ENCODE measurements around the gene MCC. TPM values are rescaled to one million over a fixed set of nuclear protein-coding genes. Genes with fewer than 3 reads are reported as not detected.

The MCC gene
- total and polyA plus RNA-seq, 7 donors: 1.4 to 13.8 (median 4.4) TPM

- Histone ChIP-seq H3K4me3 (peak overlapping the region; percentile 82), H3K36me3 (ENCODE audit: insufficient read depth in 1 of 2, low read depth in 1 of 2) (no peaks in the 10 kb centered on the region), H3K9me3 (no peaks in the 10 kb centered on the region), H3K27ac (peak overlapping the region; percentile 32), H3K27me3 (ENCODE audit: insufficient read depth in 3 of 3, low read length in 2 of 3) (no peaks in the 10 kb centered on the region), H3K4me1 (peaks cover 44% of the 10 kb centered on the region)
- no peak for ATAC-seq
- WGBS, 3 donors: 12 to 26% (median 22%) methylated on average over 2 of the region's 2 CpGs
- no peak for DNase-seq
- intact Hi-C loops (cut with DNase I): loop anchor here in 1 of 2 donors (5.0 kb wide), 1 partner anchor 117 kb away; the partner anchor contains the start of gene SRP19
- TF ChIP-seq CTCF (IDR thresholded peaks at IDR 0.05): no peak
These were observed 509.4 kb downstream of the MCC start for GRCh38 chr5:112978836-112979235.

GRCh38 chr5:112977440-112977861, 510.8 kb downstream of the MCC start:
- no peak for ATAC-seq
- TF ChIP-seq CTCF (IDR thresholded peaks at IDR 0.05): no peak
- Histone ChIP-seq H3K4me3 (peak overlapping the region; percentile 82), H3K36me3 (ENCODE audit: insufficient read depth in 1 of 2, low read depth in 1 of 2) (no peaks in the 10 kb centered on the region), H3K27ac (peak overlapping the region; percentile 90), H3K4me1 (peaks cover 37% of the 10 kb centered on the region), H3K27me3 (ENCODE audit: insufficient read depth in 3 of 3, low read length in 2 of 3) (no peaks in the 10 kb centered on the region), H3K9me3 (no peaks in the 10 kb centered on the region)
- no peak for DNase-seq
- WGBS, 3 donors: 0 to 1% (median 1%) methylated on average over 16 of the region's 16 CpGs
- intact Hi-C loops (cut with DNase I): loop anchor here in 1 of 2 donors (5.0 kb wide), 1 partner anchor 115 kb away; the partner anchor contains the start of gene SRP19

- no peaks in the 10 kb centered on the region for H3K36me3 ChIP-seq (ENCODE audit: insufficient read depth in 1 of 2, low read depth in 1 of 2)
- 0% methylated on average over 61 to 75 of the region's 75 CpGs for WGBS, 3 donors
- H3K4me3 ChIP-seq: peak within 1 kb of the TSS; percentile 82
- no peaks in the 10 kb centered on the region for H3K9me3 ChIP-seq
- peaks cover 37% of the 10 kb centered on the region for H3K4me1 ChIP-seq
- peak within 1 kb of the TSS; percentile 90 for H3K27ac ChIP-seq
- no peaks in the 10 kb centered on the region for H3K27me3 ChIP-seq (ENCODE audit: insufficient read depth in 3 of 3, low read length in 2 of 3)
- intact Hi-C loops (cut with DNase I): loop anchor here in 1 of 2 donors (5.0 kb wide), 1 partner anchor 114 kb away; the partner anchor contains the start of gene SRP19
- peak; percentile 96 to 99 (median 99) for ATAC-seq
- peak; percentile 95 to 97 for DNase-seq
- no peak for TF ChIP-seq CTCF (IDR thresholded peaks at IDR 0.05)
These were observed 511.6 kb downstream of the MCC start, which contains the start of gene DCP2 for GRCh38 chr5:112976432-112977309. TSS of gene DCP2 (plus strand) at chr5:112976798. CDS start at chr5:112976934, 136 bp downstream.

- H3K27ac ChIP-seq: peak overlapping the region; percentile 90
- H3K4me3 ChIP-seq: peak overlapping the region; percentile 82
- no peak for TF ChIP-seq CTCF (IDR thresholded peaks at IDR 0.05)
- 19 to 25% (median 23%) methylated on average over 11 of the region's 11 CpGs for WGBS, 3 donors
- H3K36me3 ChIP-seq (ENCODE audit: insufficient read depth in 1 of 2, low read depth in 1 of 2): no peaks in the 10 kb centered on the region
- ATAC-seq (peak in 1 of 4 donors; percentile 28), DNase-seq (no peak)
- peaks cover 37% of the 10 kb centered on the region for H3K4me1 ChIP-seq
- no peaks in the 10 kb centered on the region for H3K9me3 ChIP-seq
- intact Hi-C loops (cut with DNase I): loop anchor here in 1 of 2 donors (5.0 kb wide), 1 partner anchor 114 kb away; the partner anchor contains the start of gene SRP19
- H3K27me3 ChIP-seq (ENCODE audit: insufficient read depth in 3 of 3, low read length in 2 of 3): no peaks in the 10 kb centered on the region
These were observed 512.4 kb downstream of the MCC start for GRCh38 chr5:112975721-112976431.

All from psoas muscle (tissue), 8 donors.